ENCODE measurements around the gene TRAF5.

- TF ChIP-seq REST (IDR thresholded peaks at IDR 0.05; ENCODE audit: insufficient read depth in 1 of 2, low read depth in 2 of 2, low read length in 2 of 2) (no peak), POLR2AphosphoS5 (IDR thresholded peaks at IDR 0.05; ENCODE audit: low read depth, low read length) (no peak), TAF1 (IDR thresholded peaks at IDR 0.05; ENCODE audit: borderline replicate concordance, insufficient read depth, low read length) (no peak), FOXP2 (optimal IDR thresholded peaks at IDR 0.05; ENCODE audit: borderline replicate concordance, extremely low read depth, extremely low read length, insufficient read depth) (no peak), SIN3A (IDR thresholded peaks at IDR 0.05; ENCODE audit: borderline replicate concordance, insufficient read depth, low read length) (no peak)
These were observed 34.2 kb upstream of the TRAF5 start for GRCh38 chr1:211292411-211292810.
